Stimulated activated CD4-positive, alpha-beta T cell treated with anti-CD3 and anti-CD28 coated beads, Interleukin-12 subunit alpha, Interleukin-12 subunit beta, amount 100 ng/mL, for 4 hours (primary cell): Measurements from ENCODE around the gene SNAPC3.
"Not testable (repeated sequence)": the region's sequence is repeated elsewhere in the genome, so short reads cannot be mapped to it uniquely, and the experiment has no call there.

Experiments used
- DNase-seq: peaks from one replicate; pipeline ENCODE4 v3.0.0-alpha.2; 2020

SNAPC3 gene

DNA sequence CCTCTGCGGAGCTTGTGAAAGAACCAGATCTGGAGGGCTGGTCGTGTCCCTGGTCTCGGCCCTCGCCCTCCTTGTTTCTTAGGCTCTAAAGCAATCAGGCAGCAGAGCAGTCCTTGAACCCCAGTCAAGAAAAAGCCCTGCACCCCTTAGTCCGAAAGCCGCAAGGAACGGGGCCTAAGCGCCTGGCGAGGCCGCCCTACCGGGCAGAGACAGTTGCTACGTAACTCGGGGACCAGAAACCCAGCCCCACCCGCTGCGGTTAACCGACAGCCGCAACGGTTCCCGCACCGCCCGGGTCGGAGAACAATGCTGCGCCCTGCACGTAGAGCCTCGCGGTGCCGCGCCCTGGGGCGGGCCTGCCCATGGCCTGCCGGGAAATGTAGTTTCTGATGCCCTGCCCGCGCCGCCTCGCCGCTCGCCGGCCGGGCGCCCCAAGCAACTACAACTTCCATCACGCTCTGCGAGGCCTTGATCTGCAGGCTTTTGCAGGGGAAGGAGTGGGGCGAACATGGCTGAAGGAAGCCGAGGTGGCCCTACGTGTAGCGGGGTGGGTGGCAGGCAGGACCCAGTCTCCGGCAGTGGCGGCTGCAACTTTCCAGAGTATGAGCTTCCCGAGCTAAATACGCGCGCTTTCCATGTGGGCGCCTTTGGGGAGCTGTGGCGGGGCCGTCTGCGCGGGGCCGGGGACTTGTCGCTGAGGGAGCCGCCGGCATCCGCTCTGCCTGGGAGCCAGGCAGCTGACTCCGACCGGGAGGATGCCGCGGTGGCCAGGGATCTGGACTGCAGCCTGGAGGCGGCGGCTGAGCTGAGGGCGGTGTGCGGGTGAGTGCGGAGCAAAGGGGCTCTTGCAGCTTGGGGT lies at the start of gene SNAPC3:
TSS of gene SNAPC3 (plus strand) at position 505 of the 859 bp plus-strand sequence. CDS start at position 509, 4 bp downstream.
- peak; percentile 89 for DNase-seq

DNA sequence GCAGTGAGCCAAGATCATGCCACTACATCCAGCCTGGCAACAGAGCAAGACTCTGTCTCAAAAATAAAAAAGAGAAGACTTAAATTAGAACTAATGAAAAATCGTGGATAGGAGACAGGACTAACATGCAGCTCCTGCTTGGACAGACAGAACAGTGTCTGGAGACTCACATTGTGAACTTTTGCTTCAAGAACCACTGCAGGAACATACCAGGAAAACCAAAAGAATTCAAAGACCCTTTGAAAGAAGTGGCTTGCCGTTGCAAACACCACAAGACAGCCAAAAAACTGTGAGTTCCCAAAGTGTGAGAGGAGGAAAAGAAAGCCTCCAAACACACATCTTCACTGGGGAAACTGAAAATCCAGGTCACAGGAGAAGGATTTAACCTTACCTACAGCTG lies 48.8 kb upstream of the SNAPC3 start:
- no peak for DNase-seq

DNA sequence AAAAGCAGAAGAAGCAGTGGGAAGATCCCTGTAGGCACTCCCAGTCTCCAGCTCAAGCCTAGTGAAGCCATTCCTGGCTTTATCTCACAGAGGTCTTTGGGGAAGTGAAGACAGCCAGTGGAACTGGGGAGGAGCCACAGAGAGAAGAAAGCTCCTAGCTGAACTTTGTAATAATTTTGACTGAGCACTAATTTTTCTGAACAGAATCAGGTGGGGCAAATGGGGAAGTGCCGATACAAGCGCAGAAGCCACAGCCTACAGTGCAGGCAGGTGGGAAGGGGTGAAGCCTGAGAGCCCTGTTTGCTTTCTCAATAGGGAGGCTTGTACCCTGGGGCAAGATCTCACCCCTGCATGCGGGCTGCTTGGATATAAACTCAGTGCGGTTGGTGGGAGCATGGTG lies 48.4 kb upstream of the SNAPC3 start:
- no peak for DNase-seq

DNA sequence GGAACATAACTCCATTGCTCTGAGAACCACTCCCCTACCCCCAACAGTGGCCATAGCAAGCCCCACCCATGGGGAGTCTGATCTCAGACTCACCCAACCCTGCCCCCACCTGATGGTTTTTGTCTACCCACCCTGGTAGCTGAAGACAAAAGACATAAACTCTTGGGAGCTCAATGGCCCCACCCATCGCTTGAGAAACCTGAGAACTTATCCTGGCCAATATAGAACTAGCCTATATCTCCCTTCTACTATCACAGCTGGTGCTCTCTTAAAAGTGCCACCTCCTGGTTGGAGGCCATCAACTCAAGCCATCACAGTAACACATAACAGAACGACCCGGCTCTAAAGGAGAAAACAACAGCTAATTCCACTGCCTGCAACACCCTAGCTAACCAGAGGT lies 47.9 kb upstream of the SNAPC3 start:
- no peak for DNase-seq

DNA sequence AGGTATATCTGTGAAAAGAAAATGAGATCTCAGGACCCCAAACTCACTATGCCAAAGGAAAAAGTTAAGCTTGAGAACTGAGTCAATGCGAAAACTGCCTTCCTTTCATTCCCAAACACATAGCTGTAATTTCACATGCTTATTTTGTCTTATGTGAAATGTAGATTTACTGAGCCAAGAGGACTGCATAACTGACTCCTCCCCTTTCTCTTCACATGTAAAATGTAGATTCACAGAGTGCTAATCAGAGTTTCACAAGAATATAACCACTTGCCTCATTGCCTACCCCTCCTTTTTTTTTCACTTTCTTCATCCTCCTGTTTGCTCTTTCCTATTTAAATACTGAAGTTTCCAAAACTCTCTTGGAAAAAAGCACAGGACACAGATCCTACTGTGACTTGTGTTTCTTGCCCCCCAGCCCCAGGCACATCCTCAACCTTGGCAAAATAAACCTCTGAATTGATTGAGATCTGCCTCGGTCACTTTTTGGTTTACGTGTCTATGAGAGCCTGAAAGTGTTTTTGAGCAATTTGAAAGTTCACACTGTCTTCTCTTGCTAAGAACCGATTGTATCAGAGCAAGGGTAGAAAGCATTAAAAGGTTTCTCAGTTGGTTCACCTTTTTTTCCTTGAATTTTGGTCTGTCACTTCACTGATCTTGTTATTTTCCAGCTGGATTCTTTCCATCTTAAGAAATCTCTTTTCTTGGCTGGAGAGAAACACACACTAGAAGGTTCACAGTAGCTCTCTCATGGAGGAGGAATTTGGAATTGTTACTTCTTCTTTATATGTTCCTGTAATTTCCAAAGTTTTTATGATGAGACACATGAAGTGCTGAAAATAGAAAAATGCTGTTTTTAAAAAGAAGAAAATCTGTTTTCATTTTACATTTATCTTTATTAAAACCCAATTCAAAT lies 44.8 kb upstream of the SNAPC3 start:
- DNase-seq = no peak

DNA sequence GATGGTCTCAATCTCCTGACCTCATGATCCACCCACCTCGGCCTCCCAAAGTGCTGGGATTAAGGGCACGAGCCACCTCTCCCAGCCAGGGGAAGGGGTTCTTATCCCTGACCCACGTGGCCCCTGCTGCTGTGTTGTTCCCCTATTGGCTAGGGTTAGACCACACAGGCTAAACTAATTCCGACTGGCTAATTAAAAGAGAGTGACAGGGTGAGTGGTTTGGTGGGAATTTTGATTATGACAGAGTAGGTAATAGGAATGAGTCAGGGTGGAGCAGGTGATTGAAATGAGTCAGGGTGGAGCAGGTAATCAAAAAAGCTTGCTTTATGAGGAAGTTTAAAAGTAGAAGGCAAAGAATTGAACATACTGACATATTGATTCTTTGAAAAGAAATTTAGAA lies 43.4 kb upstream of the SNAPC3 start:
- DNase-seq = not testable (repeated sequence)

DNA sequence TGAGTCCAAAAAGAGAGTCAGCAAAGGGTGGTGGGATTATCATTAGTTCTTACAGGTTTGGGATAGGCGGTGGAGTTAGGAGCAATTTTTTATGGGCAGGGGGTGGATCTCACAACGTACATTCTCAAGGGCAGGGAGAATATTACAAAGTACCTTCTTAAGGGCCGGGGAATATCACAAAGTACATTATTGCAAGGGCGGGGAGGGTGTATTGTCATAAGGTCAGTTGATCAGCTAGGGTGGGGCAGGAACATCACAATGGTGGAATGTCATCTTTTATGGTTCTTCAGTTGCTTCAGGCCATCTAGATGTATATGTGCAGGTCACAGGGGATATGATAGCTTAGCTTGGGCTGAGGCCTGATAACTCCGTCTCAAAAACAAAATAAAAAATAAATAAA lies 42.8 kb upstream of the SNAPC3 start:
- DNase-seq = not testable (repeated sequence)

- no peak for DNase-seq
These were observed 41.2 kb upstream of the SNAPC3 start for GRCh38 chr9:15381491-15381890.

DNA sequence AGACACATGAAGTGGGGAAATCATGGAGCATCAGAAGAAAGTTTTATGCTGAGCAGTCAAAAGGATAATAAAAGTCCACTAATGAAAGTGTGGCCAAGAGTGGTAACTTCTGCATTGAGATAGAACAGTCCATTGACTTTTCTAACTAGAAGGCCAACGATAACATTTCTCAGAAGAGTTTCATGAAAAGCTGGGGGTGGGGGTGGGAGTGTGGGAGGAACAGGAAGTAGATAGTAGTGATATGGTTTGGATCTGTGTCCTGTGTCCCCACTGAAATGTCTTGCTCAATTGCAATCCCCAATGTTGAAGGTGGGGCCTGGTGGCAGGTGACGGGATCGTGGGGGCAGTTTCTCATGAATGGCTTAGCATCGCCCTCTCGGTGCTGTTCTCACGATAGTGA lies 36.2 kb upstream of the SNAPC3 start:
- no peak for DNase-seq

GRCh38 chr9:15389173-15389572 lies 33.5 kb upstream of the SNAPC3 start:
- DNase-seq = no peak

DNA sequence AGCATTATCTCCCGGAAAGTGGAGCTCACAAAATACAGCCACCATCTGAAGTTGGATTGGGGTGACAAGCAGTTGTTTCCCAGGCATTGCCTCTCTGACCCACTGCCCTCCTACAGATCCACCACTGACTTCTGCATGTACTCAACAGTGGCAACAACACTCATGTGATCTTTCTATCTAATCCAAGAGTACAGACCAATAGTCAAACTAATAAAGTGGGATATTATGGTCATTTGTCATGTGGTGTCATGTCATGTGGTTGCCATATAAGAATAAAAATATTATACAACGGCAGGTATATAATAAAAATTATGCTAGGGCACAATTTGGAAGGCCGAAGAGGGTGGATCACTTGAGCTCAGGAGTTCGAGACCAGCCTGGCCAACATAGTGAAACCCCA lies 33.0 kb upstream of the SNAPC3 start:
- DNase-seq = no peak

GRCh38 chr9:15390201-15390600 lies 32.5 kb upstream of the SNAPC3 start:
- DNase-seq = no peak

- DNase-seq = no peak
These were observed 30.3 kb upstream of the SNAPC3 start for GRCh38 chr9:15392363-15392762.

DNA sequence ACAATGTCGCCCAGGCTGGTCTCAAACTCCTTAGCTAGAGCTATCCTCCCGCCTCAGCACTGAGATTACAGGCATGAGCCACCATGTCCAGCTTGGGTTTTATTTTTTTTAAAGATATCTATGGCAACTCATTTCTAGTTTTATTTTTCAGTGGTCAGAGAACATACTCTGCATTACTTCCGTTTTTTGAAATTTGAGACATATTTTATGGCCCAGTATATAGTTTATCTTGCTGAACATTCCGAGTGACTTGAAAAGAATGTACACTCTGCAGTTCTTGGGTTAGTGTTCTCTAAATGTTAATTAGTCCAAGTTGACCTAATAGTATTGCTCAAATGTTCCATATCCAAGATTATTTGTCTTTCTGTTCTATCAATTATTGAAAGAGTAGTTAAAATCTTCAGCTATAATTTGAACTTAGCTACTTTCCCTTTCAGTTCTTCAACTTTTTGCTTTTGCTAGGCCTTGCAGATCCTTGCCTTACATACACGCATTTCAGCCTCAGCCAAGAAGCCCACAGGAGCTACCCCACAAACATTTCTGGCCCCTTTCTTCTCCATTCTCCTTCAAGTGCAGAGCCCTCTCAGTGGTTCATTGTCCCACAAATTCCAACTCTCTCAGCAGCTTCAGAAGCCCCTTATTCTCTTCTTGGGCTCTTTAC lies 22.3 kb upstream of the SNAPC3 start:
- DNase-seq = no peak

GRCh38 chr9:15401266-15401665 lies 21.4 kb upstream of the SNAPC3 start:
- no peak for DNase-seq

DNA sequence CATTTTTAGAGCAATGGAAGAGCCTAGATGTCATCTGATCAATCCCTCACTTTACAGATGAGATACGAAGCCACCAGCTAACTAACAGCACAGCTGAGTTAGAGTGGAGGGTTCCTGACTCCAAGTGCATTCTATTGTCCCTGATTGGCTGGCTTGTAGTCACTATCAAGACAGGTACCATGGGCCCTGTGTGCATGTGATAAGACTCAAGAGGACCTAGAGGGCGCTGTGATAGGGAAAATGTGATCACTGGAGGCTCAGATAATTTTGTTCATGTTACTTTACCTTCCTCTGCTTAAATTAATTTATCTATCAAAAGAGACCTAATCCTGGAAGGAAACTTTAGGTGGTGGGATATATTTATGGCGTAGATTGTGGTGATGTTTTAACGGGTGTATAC lies 19.5 kb upstream of the SNAPC3 start:
- no peak for DNase-seq

GRCh38 chr9:15404171-15404570 lies 18.5 kb upstream of the SNAPC3 start:
- DNase-seq = no peak

GRCh38 chr9:15416880-15417279 lies 5.8 kb upstream of the SNAPC3 start:
- peak; percentile 16 for DNase-seq

GRCh38 chr9:15417626-15418025 lies 5.0 kb upstream of the SNAPC3 start:
- DNase-seq = no peak

DNA sequence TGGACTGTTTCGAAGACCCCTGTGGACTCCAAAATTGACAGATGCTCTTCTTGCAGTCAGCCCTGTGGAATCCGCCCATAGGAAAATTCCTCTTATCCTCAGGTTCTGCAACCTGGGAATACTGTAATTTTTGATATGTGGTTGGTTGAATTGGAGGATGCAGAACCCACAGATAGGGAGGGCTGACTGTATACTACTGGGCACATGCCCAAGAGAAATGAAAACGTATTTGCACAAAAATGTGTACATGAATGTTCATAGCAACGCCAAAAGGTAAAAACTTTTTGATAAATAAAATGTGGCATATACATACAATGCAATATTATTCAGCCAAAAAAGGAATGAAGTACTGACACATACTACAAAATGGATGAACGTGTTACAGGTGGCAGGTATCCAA lies 1.9 kb upstream of the SNAPC3 start:
- DNase-seq = no peak

DNA sequence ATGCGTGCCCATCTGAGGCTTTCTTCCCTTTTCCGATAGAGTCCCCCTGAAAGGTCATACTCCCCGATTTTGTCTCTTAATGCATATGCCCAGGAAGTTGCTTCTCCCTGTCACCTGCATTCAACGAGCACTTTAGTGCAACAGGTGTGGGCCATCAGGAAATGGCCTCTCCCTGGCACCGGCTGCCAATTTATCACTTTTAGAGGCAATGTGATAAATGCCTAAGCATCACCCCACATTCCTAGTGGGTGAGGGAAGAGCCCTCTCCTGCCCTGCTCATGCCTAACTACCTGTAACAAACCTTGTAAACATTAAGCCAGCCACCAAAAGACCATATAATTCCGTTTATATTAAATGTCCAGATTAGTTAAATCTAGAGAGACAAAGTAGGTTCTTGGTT lies 1.1 kb upstream of the SNAPC3 start:
- DNase-seq = no peak

DNA sequence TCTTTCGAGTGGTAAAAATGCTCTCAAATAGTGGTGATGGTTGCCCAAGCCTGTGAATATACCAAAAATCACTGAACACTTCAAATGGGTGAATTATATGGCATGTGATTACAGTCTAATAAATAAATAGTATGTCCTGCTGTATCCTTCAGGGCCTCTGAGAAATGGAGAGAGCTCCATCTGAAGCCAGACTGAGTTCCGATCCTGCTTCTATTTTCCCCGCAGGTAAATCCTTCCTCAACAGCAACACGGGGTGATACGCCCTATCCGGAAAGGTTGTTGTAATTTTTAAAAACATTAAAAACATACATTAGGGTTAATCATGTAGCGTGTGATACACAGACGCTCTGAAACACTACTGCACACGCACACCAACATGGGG lies 695 bp upstream of the SNAPC3 start:
- no peak for DNase-seq

GRCh38 chr9:15423231-15423985 lies 732 bp downstream of the SNAPC3 start:
- no peak for DNase-seq
